Measurements from ENCODE around the gene TRIO.

Gene TRIO

GRCh38 chr5:14525397-14525796 lies 382.3 kb downstream of the TRIO start:
- H3K4me1 ChIP-seq (ENCODE audit: control insufficient read depth in 1 of 2, insufficient read depth in 1 of 2, low read depth in 1 of 2, low read length in 1 of 2): no peaks in the 10 kb centered on the region
- no peak overlapping the region for H3K27ac ChIP-seq
- H3K9me3 ChIP-seq: no peaks in the 10 kb centered on the region
- no peak for TF ChIP-seq CTCF (IDR thresholded peaks at IDR 0.05)
- H3K36me3 ChIP-seq: no peaks in the 10 kb centered on the region
- no peak overlapping the region for H3K4me3 ChIP-seq (ENCODE audit: low read depth in 1 of 2, low read length in 1 of 2)
- no peaks in the 10 kb centered on the region for H3K27me3 ChIP-seq

- no peak overlapping the region for H3K27ac ChIP-seq
- TF ChIP-seq CTCF (IDR thresholded peaks at IDR 0.05): no peak
Measured at GRCh38 chr5:14526493-14526892, 383.4 kb downstream of the TRIO start.

GRCh38 chr5:14528115-14528514 lies 385.0 kb downstream of the TRIO start:
- no peaks in the 10 kb centered on the region for H3K27me3 ChIP-seq
- TF ChIP-seq CTCF (IDR thresholded peaks at IDR 0.05): no peak
- no peaks in the 10 kb centered on the region for H3K36me3 ChIP-seq
- no peak overlapping the region for H3K27ac ChIP-seq
- H3K4me3 ChIP-seq (ENCODE audit: low read depth in 1 of 2, low read length in 1 of 2): no peak overlapping the region
- no peaks in the 10 kb centered on the region for H3K4me1 ChIP-seq (ENCODE audit: control insufficient read depth in 1 of 2, insufficient read depth in 1 of 2, low read depth in 1 of 2, low read length in 1 of 2)
- H3K9me3 ChIP-seq: no peaks in the 10 kb centered on the region

More at GRCh38 chr5:14526493-14526892, 383.4 kb downstream of the TRIO start:
- Histone ChIP-seq H3K36me3 (no peaks in the 10 kb centered on the region), H3K4me1 (ENCODE audit: control insufficient read depth in 1 of 2, insufficient read depth in 1 of 2, low read depth in 1 of 2, low read length in 1 of 2) (no peaks in the 10 kb centered on the region), H3K9me3 (no peaks in the 10 kb centered on the region), H3K4me3 (ENCODE audit: low read depth in 1 of 2, low read length in 1 of 2) (no peak overlapping the region), H3K27me3 (no peaks in the 10 kb centered on the region)

GRCh38 chr5:14528926-14529325 lies 385.8 kb downstream of the TRIO start:
- Histone ChIP-seq H3K27me3 (no peaks in the 10 kb centered on the region), H3K27ac (no peak overlapping the region), H3K9me3 (no peaks in the 10 kb centered on the region)

GRCh38 chr5:14531668-14532067 lies 388.5 kb downstream of the TRIO start:
- no peak overlapping the region for H3K27ac ChIP-seq
- H3K36me3 ChIP-seq: no peaks in the 10 kb centered on the region
- no peak overlapping the region for H3K4me3 ChIP-seq (ENCODE audit: low read depth in 1 of 2, low read length in 1 of 2)
- no peaks in the 10 kb centered on the region for H3K9me3 ChIP-seq
- no peak for TF ChIP-seq CTCF (IDR thresholded peaks at IDR 0.05)
- no peaks in the 10 kb centered on the region for H3K27me3 ChIP-seq
- H3K4me1 ChIP-seq (ENCODE audit: control insufficient read depth in 1 of 2, insufficient read depth in 1 of 2, low read depth in 1 of 2, low read length in 1 of 2): no peaks in the 10 kb centered on the region

More at GRCh38 chr5:14528926-14529325, 385.8 kb downstream of the TRIO start:
- Histone ChIP-seq H3K4me1 (ENCODE audit: control insufficient read depth in 1 of 2, insufficient read depth in 1 of 2, low read depth in 1 of 2, low read length in 1 of 2) (no peaks in the 10 kb centered on the region), H3K4me3 (ENCODE audit: low read depth in 1 of 2, low read length in 1 of 2) (no peak overlapping the region), H3K36me3 (no peaks in the 10 kb centered on the region)
- TF ChIP-seq CTCF (IDR thresholded peaks at IDR 0.05): no peak

GRCh38 chr5:14532180-14532579 lies 389.0 kb downstream of the TRIO start:
- Histone ChIP-seq H3K4me1 (ENCODE audit: control insufficient read depth in 1 of 2, insufficient read depth in 1 of 2, low read depth in 1 of 2, low read length in 1 of 2) (no peaks in the 10 kb centered on the region), H3K9me3 (no peaks in the 10 kb centered on the region), H3K27ac (no peak overlapping the region), H3K27me3 (no peaks in the 10 kb centered on the region), H3K4me3 (ENCODE audit: low read depth in 1 of 2, low read length in 1 of 2) (no peak overlapping the region), H3K36me3 (no peaks in the 10 kb centered on the region)
- no peak for TF ChIP-seq CTCF (IDR thresholded peaks at IDR 0.05)

Measured in neutrophil (primary cell).